CD4-positive, alpha-beta T cell treated with Interleukin-17A for 4 hours (primary cell): ENCODE measurements around the gene SBF2.
A peak's percentile ranks its signal among the peaks of the same experiment; 100 is the strongest.
"Not testable (repeated sequence)": the region's sequence is repeated elsewhere in the genome, so short reads cannot be mapped to it uniquely, and the experiment has no call there.

Source experiments
- DNase-seq: peaks from one replicate; pipeline ENCODE4 v3.0.0-alpha.2; 2020; ENCODE audit warnings: mixed read lengths

Gene SBF2

DNA sequence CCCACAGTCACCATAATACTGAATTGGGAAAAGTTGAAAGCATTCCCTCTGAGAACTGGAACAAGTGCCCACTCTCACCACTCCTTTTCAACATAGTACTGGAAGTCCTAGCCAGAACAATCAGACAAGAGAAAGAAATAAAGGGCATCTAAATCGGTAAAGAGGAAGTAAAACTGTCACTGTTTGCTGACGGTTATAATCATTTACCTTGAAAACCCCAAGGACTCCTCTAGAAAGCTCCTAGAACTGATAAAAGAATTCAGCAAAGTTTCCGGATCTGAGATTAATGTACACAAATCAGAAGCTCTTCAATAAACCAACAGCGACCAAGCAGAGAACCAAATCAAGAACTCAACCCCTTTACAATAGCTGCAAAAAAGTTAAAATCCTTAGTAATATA is 306.7 kb downstream of the SBF2 start:
- not testable (repeated sequence) for DNase-seq

DNA sequence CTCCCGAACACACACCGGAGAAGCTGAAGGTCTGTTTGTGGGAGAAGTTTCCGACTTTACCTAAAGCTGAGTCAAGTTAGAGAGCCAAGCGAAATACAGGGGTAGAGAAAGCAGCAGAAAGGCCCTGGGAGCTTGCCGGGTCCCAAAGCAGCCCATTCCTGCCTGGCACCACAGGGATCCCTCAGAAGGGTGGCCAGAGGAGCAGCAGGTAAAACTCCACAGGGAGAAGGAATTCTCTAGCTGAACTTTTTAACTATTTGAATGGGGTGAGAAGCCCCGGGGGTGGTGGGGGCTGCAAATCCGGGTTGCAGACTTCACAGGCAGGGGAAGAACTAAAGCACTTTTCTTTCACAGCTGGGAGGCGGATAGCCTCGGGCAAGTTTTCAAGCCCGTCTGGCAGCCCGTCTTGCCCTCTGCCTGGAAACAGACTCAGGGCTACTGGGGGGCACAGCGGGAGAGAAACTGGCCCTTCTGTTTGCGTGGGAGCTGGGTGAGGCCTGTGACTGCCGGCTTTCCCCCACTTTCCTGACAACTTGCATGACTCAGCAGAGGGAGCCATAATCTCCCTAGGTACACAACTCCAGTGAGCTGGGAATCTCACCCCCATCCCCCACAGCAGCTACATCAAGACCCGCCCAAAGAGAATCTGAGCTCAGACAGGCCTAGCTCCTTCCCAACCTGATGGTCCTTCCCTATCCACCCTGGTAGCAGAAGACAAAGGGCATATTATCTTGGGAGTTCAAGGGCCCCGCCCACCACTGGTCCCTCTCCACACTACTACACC is 311.0 kb downstream of the SBF2 start:
- no peak for DNase-seq

DNA sequence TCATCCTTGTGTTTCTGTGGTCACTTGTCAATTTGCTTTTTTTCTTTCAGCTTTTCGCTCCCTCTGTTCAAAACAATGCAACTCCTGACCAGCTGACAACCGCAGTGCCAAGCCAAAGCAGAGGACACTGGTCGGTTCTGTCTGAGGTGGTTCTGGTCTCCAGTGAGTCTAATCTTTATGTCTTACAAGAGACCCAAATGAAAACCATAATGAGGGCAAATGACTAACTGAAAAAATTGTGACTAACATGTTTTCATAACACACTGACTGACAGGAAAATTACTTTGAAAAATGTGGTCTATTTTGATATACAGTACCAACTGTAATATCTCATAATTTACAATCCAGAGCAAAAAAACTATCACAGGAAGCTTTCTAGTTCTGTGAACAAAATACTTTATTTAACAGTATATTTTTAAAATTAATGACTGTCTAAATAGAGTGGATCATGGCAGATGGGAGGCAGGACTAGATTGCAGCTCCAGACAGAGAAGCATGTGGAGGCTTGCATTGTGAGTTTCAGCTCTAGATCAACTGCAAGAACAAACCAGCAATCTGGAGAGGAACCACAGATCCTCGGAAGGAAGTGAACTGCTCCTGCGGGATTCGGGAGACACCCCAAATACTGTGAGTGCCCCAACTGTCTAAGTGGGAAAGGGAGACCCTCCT is 311.8 kb downstream of the SBF2 start:
- no peak for DNase-seq

DNA sequence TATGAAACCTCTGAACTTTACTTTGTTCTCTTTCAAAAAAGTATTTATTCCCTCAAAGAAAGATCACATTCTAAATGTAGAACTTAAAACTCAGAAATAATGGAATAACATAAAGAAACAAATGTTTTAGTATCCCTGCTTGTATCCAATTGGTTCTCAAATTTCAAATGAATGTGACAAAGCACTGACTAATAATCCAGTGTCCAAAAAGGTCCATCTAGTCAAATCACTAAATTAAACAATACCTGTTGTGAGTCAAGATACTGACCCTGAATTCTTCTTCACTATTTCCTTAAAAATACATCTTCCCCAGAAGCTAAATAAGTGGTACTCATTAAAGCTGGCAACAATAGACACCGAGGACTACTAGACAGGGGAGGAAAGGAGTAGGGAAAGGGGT is 313.1 kb downstream of the SBF2 start:
- no peak for DNase-seq

DNA sequence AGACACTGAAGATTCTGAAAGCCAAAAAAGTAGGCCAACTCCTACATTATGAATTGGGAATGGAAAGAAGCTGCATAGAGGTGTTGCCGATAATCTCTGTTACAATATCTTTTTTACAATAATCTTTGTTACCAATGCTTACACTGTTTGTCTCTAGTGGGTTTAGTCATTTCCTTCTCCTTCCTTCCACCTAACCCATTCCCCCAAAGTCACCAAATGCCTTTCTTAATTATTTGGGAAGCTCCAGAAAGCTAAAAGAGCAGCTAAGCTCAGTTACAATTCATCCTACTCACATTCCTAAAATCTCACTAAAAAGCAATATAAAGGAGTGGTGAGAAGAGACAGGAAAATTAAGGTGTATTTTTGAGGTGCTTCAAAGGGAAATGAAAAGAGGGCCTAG is 316.5 kb downstream of the SBF2 start:
- DNase-seq = no peak

DNA sequence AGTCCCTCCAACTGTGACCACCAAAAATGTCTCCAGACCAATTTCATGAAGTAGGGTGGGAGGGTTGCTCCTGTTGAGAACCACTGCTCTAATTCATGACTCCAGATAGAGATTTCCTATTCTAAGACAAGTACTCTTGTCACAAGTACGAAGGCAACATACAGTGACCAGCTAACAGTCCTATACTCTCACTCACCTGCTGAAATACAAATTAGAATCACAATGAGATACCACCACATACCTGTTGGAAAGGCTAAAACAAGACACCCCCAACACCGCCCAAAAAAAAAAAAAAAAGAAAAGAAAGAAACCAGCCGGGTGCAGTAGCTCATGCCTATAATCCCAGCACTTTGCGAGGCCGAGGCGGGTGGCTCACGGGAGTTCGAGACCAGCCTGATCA is 319.6 kb downstream of the SBF2 start:
- no peak for DNase-seq

DNA sequence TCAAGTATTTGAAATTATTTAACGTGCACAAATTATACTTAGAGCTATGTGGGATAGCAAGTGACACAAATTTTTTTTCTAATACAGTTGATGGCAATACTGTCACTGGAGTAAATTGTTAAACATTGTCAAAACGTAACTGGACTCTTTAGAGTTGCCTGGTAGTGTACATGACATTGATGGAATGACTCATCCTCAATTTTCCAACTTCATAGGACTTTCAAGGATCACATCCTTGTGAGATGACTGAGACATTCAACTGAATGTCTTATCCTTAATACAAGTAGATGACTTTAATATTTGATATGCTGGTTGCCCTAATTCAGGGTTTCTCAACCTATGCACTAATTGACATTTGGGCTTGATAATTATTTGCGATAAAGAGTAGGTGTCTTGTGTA is 320.1 kb downstream of the SBF2 start:
- DNase-seq = no peak

DNA sequence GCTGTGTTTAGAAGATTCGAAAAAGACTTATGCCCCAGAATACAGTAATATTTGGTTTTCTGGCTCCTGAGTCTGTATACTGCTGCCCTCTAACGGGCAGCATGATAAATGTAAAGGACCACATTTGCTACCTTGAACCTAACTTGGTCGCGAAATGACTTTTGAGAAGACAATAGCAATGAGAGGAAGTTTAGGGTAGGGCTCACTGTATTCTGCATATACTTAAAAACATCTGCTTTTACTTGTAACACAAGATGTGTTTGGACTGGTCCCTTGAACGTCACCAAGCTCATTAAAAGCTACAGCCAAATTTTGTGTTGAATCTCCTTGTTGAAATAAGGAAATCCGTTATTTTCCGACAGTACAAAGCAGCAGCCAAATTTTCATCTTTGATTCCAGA is 321.0 kb downstream of the SBF2 start:
- DNase-seq = peak; percentile 19

DNA sequence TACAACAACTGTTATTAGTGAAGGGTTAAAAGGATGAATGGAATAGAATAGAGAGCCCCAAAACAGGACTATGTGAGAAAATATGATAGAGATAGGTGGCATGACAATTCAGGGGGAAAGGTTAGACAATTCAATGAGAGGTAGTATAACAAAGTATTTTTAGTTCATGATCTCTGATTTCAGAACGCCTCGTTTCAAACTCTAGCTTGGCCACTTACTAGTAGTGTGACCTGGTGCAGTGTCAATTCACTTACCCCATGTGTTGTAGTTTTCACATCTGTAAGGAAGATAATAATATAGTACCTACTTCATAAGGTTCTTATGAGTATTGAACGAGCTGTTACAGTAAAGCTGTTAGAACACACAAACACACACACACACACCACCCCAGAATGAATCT is 322.1 kb downstream of the SBF2 start:
- no peak for DNase-seq

DNA sequence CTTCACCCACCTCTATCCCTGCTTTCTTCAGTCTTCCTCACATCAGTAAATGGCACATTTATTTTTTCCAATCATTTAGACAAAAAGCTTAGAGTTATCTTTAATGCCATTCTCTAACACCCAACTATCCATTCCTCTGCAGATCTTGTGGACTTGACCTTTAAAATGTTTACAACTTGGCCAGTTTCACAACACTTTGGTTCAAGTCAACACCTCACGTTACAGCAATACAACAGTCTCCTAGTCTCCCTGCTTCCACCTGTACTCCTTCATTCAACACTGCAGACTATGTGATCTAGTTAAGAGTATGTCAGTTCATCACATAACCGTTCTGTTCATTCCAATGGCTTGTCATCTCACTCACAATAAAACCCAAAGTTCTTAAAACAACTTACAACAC is 325.0 kb downstream of the SBF2 start:
- no peak for DNase-seq

DNA sequence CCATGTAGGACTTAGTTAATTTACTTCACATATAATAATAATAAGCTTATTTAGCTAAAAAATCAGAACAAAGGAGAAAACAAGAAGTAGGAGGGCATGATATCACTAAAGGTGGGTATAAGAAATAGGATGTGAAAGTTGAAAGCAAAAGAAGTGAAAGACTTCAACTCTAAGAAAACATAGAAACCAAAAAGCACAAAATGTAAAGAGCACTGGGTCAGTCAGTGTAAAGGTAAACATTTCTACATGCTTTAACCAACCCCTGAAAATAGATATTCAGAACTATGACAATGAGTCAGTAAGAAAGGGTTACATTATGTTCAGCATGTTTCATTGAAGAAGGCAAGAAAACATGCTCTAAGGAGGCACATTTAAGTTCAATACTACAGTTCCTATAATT is 331.3 kb downstream of the SBF2 start:
- no peak for DNase-seq

DNA sequence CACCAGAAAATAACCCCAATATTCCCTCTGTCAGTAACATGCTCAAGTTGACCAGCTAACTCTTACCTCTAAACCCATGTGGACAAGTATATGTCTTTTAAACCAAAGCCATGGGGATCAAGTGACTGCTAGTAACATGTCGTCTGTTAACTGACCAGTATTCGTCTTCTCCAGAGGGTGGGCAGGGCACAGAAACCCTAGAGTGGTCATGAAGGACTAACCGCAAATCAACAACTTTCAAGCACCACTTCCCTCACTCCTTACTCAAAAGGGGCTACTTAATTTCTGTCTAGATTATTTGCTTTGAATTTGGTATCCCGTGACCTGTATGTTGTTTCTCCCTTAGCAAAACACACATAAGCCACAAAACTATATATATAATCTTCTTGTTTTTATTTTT is 336.9 kb downstream of the SBF2 start:
- DNase-seq = no peak

DNA sequence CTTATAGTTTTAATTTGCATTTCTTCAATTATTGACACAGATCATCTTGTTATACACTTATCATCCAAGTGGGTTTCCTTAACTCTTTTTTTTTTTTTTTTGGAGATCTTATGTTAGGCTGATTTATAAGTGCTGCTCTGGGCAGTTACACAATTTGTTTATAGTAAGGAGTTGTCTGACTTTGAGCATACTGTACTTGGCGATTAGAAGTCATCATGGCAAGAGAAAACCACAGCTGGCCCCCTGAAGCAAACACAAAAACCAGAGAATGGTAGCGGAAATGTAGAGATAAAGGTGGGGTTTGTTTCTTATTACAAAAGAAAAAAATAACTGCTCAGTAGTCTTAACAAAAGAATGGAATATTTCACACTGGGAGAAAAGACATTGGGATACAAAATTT is 337.5 kb downstream of the SBF2 start:
- no peak for DNase-seq

DNA sequence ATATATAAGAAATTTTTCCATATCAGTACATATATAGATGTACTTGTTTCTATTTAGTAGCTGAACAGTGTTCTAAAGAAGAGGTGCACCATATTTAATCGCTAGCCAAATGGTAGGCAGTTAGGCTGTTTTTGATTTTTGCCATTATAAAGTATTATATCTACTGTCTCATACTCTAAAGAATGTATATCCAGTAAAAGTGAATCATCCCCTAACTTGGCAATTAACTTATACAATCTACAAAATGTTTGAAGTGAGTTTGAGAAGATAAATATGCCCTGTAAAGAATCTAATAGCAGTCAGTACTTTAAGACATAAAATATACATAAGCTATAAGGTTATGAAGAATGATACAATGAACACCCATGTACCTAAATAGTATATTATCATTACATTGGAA is 338.6 kb downstream of the SBF2 start:
- no peak for DNase-seq

DNA sequence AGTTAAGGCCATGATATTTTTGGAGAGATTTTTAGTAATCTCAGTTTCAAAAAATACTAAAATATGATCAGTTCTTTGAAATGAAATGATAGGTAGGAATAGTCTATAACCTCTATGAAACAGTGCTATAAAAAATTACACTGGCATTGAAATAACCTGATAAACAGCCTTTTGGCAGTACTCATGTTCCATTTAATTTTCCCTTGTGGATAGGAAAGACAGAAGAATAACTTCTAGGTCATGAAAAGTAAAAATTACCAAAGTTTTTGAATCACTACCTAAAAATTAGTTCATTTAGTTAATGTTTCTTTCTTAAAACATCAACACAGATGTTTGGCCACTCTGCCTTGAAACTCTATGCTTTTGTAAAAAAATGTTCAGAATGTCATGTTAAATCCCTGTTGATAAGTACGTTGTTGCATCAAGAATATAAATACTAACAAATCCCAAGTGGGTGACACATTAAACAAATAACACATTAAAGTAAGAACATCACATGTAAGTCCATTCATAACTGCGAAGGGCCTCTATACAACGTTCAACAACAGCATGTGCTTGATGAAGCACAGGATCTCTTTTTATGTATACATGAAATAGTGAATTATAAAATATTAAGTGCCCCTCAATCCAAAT is 339.9 kb downstream of the SBF2 start:
- DNase-seq = no peak

DNA sequence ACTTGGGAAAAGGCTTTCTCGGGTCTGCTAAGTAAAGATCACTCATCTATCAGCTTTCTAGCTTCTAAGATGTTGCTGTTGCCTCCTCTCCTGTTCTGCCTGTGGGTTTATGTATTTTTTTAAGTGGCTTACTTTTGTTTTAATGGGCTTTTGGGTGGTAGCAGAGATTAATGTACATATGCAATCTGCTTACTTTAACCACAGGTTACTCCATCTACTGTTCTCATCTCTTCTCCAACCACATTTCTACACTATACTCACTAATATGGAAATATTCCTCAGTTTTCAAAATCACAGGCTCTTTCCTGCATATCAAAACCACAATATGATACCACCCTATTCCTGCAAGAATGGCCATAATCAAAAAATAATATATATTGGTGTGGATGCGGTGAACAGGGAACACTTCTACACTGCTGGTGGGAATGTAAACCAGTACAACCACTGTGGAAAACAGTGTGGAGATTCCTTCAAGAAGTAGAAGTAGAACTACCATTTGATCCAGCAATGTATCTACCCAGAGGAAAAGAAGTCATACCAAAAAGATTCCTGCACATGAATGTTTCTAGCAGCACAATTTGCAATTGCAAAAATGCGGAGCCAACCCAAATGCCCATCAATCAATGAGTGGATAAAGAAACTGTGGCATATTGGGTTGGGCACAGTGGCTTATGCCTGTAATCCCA is 341.4 kb downstream of the SBF2 start:
- DNase-seq = no peak

DNA sequence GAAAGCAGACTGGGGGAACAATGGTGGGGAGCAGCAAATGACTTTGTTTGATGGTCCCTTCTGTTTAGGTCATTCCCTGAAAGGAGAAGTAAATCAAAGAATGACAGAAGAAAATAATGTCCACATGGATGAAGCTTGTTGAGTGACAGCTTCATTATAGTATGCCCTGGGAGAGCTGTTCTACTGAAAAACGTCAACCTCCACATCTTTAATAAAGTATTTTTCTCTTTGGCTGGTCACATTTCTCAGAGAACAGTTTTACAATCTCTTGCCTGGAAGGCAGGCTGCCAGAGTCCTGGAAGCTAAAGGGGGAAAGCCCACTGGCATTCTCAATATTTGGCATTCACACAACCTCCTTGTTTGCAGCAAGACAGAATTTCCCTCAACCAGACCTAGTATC is 342.2 kb downstream of the SBF2 start:
- DNase-seq = no peak

DNA sequence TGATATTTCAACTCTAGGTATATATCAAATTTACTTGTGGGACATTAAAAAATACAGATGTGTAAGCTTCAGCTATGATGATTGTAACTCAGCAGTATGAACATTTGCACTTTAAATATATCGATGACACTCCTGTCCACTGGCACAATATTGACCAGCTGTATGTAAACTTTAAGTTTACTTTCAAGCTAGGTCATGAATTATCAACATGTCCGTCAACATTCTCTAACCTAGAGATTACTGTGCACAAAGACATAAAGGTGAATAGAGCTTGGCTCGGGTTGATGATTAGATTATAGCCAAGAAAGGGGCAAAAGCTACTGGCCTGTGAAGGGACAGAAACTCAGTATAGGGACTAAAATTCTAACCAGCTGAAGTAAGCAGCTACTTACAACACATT is 343.6 kb downstream of the SBF2 start:
- DNase-seq = no peak

DNA sequence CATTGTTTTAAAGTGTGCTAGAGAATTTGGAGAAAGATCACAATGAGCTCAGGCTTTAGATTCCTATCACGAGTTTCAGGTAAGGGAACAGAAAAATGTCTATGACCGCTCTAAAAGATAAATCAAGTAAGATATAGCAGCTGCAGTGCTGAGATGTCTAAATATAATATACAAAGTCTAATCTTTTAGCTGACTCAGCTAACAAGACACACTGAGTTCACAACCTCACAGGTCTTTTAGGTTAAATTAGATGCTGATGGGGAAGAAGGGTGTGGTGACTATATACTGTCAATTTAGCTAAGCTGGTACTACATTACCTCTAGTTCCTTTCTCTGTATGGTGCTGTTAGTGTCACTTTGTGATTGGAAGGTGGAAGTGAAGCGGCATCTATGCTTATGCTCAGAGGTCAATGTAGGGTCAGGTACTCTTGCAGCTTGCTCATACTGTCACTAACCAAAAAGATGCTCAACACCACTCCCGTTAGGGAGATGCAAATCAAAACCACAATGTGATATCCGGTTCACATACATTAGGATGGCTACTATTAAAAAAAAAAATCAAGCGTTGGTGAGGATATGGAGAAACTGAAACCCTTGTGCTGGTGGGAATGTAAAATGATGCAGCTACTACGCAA is 346.7 kb downstream of the SBF2 start:
- DNase-seq = no peak

DNA sequence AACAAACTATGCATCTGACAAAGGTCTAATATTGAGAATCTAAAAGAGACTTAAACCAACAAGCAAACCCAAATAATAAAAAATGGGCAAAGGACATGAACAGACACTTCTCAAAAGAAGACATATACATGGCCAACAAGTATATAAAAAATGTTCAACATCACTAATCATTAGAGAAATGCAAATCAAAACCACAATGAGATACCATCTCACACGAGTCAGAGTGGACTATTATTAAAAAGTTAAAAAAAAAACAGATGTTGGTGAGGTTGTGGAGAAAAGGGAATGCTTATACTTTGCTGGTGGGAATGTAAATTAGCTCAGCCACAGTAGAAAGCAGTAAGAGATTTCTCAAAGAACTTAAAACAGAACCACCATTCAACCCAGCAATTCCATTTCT is 348.3 kb downstream of the SBF2 start:
- DNase-seq = not testable (repeated sequence)

DNA sequence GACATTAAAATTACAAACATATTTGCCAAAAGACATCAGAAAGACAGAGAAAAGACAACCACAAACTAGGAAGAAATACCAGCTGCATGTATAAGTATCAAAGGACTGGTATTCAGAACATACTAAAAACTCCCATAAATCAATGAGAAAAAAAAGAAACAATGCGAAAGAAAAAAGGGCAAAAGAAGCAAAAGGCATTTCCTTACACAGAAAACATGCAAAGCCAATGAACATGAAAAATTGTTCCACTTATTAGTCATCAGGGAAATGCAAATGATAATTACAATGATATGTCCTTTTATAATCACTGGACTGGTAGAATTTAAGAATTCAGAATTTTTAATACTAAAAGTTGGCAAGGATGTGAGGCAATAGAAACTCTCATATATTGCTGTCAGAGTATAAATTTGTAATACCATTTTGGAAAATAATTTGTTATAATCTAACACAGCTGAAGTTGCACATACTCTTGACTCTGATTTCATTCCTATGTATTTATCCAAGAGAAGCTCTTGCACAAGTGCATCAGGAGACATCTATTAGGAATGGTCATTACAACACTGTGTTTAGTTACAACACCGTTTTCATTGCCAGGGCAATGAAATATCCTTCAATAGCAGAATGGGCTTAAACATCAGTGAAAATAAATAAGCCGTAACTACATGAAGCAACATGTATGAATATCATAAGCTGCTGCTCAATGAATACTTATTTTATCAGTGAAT is 350.5 kb downstream of the SBF2 start:
- DNase-seq = no peak

DNA sequence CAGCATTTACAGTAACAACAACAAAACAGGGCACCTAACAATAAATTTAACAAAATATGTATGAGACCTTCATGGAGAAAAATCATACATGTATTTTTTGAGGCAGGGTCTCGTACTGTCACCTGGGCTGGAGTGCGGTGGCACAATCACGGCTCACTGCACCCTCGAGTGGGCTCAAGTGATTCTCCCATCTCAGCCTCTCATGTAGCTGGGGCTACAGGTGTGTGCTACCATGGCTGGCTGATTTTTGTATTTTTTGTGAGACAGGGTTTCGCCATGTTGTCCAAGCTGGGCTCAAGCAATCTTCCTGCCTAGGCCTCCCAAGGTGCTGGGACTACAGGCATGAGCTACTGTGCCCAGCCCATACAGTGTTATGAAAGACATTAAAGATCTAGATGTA is 352.0 kb downstream of the SBF2 start:
- DNase-seq = no peak

DNA sequence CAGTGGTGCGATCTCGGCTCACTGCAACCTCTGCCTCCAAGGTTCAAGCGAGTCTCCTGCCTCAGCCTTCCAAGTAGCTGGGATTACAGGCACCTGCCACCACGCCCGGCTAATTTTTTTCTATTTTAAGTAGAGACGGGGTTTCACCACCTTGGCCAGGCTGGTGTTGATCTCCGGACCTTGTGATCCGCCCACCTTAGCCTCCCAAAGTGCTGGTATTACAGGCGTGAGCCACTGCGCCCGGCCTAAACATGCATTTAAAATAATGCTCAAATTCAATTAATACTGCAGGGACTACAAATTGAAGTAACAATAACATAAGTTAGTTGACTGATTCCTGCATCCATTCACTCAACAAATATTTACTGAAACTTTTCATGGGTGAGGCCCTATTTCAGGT is 354.9 kb downstream of the SBF2 start:
- not testable (repeated sequence) for DNase-seq
